ENCODE measurements around the gene GOLGA6B.
"Not testable (repeated sequence)": the region's sequence is repeated elsewhere in the genome, so short reads cannot be mapped to it uniquely, and the experiment has no call there.

DNA sequence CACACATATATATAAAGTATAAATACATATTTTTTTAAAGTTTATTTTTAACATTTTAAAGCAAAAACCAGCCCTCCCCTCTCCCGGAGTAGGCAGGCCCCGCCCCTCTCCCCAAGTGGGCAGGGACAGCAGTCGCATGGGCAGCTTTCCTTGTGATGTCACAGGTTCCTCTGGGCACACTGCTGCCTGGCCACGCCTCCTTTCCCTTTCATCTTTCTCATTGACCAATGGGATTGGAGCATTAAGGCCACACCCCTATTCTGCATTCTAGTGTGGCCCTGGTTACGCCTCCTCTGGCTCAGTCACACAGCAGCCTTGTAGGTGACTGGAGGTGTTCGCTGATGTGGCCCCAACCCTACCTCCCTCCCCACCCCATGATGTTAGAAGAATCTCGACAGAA lies at the start of gene GOLGA6B:
- TF ChIP-seq, protein P1, sequence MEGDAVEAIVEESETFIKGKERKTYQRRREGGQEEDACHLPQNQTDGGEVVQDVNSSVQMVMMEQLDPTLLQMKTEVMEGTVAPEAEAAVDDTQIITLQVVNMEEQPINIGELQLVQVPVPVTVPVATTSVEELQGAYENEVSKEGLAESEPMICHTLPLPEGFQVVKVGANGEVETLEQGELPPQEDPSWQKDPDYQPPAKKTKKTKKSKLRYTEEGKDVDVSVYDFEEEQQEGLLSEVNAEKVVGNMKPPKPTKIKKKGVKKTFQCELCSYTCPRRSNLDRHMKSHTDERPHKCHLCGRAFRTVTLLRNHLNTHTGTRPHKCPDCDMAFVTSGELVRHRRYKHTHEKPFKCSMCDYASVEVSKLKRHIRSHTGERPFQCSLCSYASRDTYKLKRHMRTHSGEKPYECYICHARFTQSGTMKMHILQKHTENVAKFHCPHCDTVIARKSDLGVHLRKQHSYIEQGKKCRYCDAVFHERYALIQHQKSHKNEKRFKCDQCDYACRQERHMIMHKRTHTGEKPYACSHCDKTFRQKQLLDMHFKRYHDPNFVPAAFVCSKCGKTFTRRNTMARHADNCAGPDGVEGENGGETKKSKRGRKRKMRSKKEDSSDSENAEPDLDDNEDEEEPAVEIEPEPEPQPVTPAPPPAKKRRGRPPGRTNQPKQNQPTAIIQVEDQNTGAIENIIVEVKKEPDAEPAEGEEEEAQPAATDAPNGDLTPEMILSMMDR (conservative IDR thresholded peaks at IDR 0.05), result not testable (repeated sequence)
- TF ChIP-seq EZH2 (IDR thresholded peaks at IDR 0.05; ENCODE audit: low read depth), result not testable (repeated sequence)

All from PC-9 (cell line).